Kidney capillary endothelial cell (primary cell): ENCODE results near the gene PROB1.
A peak's percentile ranks its signal among the peaks of the same experiment; 100 is the strongest.
"Not testable (repeated sequence)": the region's sequence is repeated elsewhere in the genome, so short reads cannot be mapped to it uniquely, and the experiment has no call there.

ENCODE experiments used
- DNase-seq: peaks from one replicate; pipeline ENCODE4 v3.0.0-alpha.2; 2018; ENCODE audit warnings: low spot score

PROB1 gene

DNA sequence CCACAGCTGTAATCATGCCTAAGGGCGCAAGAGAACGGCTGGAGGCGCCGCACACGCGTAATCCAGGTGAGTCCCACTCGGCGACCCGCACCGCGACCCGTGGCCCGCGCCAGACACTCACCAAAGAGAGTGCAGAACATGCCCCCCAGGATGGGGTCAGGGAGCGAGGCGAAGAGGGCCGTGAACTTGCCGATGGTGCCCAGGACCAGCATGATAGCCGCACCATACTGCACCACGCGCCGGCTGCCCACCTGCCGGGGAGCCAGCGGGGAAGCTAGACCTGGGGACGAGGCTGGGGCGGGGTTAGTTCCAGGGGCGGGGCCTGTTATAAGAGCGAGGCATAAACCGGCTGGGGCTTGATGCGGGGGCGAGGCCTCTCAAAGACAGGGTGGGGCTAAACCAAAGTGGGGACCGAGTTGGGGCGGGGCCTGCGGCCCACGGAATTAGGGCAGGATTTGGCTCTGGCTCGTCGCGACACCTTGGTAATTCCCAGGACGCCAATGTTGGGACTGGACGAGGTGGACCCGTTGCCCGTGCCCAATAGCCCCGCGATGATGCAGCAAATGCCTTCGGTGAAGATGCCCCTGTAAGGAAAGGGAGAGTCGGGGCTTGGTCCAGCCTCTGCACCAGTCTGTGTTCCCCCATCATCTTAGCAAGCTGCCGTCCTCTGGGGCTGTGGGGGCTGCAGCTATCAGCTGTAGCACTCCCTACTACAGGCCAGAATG lies 16.6 kb downstream of the PROB1 start:
- no peak for DNase-seq

DNA sequence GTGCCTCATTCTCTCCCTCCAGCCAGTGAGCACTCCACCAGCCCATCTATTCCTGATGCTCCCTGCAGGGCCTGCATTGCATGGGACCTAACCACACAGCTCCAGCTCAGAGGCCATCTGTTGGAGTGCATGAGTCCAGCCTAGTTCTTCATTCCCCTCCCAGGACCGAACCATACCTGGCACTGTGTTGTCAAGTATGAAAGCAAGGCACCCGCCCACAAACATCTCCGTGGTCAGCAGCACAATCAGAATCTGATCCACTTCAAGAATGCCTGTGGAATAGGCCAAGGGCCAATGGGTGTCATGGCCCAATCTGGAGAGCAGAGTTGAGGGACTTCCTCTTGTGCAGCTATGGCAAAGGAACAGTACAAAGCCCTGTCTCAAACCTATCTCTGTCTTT lies 17.7 kb downstream of the PROB1 start:
- DNase-seq, result no peak

DNA sequence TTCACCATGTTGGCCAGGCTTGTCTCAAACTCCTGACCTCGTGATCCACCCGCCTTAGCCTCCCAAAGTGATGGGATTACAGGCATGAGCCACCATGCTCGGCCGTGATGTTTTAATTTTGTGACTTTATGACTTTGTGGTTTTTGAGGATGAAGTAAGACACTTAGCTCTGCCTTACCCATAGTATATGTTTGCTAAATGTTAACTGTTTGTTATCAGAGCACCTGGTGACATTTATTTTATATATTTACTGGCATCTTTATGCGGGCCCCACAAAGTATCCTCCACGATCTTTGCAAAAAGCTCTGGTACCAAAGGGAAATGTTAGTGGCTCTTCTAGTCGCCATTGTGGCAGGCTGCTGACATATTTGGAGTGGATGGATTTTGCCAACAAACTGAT lies 18.5 kb downstream of the PROB1 start:
- no peak for DNase-seq

DNA sequence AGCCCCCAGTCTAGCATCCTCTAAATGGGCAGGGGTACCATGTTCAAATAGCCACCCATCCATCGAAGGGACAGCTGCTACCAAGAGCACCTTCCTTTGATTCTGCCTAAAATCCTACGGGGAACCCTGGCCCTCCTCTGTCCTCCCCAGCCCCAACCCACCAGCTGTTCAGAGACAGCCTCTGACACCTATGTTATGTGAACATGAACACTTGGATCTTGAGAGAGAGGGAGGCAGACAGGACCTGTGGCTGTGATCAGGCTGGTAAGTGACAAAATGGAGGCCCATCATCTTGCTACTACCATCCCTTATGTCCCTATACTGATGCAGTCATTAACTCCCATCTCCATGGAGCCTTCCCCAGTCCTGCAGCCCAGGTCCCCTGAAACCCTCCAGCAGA lies 20.0 kb downstream of the PROB1 start:
- no peak for DNase-seq

DNA sequence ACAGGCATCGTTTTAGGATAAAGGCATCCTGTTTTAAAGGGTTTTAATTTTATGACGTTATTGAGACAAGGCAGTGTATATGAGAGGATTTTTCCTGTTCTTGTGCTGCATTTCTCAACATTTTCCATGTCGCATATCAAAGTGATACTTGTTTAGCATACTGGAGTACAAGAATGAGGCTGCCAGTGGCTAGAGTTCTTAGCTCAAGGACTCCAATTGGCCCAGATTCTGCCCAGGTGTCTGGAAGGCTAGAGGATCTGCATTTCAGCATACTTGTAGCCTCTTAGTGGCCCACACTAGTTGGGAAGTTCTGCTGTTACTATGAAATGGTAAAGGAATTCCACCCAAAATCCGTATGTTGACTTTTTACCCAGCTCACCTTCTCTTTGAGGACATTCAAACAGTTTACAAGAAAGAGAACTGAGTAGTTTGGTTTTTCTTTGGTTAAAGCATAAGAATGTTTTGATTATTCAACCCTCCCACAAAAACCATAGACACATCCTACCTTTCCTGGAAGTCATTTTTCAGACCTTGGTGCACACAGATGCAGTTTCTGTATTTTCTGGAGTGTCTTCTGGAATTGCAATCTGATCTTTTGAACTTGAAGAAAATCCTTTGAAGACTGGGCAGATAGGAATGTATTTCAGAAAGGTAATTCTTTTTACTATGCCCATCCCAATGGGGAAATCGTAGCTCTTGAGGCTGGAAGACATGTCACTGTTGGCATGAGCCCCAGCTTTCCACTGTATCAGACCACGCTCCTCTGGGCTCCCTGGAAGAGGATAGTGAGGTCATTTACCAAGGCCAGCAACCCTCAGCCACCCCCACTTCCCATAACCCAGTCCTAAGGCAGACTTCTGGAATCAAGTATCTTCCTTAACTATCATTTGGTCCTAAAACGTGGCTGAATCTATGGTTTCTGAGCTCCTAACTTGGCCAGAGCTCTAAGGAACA lies 23.1 kb downstream of the PROB1 start:
- DNase-seq, result no peak

DNA sequence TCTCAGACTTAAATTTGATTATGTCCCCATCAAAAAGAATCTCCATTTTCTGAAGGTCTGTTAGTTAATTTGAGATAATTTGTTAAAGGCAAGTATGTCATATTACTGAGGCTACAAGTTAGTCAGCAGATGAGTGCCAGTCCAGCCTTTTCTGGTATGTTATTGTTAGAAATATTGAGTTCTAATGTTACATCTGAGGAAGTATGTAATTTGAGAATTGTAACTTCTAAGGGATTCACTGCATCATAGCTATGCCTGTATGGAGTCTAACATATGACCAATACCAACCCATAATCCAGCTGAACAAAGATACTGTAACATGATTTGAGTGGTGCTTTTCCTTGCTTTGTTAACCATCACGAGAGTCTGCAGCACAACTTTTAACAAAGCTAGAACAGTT lies 25.7 kb downstream of the PROB1 start:
- no peak for DNase-seq

DNA sequence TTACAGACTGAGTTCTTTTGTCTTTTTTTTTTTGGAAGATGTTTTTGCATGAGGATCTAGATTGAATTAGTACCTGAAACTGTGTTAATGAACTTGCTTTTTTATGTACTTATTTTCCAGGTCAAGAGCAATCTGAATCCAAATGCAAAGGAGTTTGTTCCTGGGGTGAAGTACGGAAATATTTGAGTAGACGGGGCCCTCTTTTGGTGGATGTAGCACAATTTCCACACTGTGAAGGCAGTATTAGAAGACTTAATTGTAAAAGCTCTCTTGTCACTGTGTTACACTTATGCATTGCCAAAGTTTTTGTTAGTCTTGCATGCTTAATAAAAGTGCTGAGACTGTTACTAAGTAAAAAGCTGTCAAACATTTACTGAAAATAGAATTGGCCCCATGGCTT lies 26.3 kb downstream of the PROB1 start:
- DNase-seq, result no peak

DNA sequence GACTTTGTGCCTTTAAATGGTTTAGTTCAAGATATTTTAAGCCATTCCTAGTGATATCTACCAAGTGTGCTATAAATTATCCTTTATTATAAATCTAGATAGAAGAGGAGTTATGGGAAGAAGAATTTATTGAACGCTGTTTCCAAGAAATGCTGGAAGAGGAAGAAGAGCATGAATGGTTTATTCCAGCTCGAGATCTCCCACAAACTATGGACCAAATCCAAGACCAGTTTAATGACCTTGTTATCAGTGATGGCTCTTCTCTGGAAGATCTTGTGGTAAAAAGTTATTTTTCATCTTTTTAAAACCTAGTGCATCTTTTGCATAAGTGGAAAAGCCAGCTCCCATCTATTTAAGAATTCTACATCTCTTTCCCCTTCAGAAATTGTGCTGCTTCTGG lies 30.4 kb downstream of the PROB1 start:
- DNase-seq, result no peak

DNA sequence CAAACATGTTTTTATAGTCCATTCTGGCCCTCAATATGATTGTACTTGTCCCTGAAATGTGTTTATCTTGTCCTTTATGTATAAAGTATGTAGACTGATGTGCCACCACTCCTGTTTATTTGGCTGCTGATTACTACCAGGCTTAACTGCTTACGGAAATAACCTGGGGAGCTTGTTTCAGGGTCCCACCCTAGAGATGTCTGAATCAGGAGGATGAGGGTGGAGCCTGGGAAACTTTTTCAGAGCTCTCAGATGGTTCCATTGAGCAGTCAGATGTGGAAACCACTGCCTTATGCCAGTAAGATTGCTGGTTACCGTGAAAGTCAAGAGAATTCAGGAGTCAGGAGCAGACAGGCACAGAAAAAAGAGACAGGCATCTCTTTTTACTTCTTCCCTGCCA lies 31.0 kb downstream of the PROB1 start:
- no peak for DNase-seq

DNA sequence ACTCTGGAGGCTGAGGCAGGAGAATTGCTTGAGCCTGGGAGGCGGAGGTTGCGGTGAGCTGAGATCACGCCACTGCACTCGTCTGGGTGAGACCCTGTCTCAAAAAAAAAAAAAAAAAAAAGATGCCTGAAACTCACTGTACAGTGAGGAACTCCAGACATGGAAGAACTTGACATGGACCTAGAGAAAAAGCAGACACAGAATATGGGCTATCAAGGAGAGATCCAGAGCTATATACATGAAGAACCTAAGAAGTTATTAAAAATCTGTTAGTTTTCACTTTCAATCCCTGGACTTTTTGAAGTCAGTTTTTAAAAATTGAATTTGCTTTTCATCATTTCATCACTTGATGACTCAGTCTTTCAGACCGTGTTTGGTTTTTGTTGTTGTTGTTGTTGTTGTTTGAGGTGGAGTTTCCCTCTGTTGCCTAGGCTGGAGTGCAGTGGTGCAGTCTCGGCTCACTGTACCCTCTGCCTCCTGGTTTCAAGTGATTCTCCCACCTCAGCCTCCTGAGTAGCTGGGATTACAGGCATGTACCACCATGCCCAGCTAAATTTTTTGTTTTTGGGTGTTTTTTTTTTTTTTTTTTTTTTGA lies 33.0 kb downstream of the PROB1 start:
- no peak for DNase-seq

DNA sequence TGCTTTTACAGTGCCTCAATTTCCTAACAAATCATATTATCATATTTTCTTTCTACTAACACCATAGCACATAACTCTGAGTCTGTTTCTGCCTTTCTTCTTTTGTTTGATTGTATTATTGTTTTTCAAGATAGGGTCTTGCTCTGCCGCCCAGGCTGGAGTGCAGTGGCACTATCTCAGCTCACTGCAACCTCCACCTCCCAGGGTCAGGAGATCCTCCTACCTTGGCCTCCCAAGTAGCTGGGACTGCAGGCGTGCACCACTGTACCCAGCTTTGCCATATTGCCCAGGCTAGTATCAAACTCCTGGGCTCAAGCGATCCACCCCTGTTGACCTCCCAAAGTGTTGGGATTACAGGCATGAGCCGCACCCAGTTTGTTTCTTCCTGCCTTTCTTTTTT lies 34.5 kb downstream of the PROB1 start:
- DNase-seq, result no peak

DNA sequence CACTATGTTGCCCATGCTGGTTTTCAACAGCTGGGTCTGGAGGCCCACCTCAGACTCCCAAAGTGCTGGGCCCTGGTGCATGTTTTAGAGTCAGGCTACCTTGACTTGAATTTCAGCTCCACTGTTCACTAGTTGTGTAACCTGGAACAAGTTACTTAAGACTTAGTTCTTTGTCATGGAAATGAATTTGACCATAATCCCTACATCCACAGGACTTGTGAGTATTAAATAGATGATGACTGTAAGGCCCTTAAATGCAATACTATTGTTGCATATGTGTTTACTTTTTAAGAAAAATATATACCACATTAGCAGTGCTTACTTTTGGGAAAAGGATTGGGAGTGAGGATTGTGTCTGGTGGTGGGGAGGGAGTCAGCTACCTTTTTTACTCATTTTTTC lies 36.8 kb downstream of the PROB1 start:
- DNase-seq, result no peak

DNA sequence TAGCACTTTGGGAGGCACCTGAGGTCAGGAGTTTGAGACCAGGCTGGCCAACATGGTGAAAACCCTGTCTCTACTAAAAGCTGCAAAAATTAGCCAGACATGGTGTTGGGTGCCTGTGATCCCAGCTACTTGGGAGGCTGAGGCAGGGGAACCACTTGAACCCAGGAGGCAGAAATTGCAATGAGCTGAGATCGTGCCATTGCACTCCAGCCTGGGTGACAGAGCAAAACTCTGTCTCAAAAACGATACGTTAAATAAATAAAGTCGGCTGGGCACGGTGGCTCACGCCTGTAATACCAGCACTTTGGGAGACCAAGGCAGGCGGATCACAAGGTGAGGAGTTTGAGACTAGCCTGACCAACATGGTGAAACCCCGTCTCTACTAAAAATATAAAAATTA lies 39.0 kb downstream of the PROB1 start:
- DNase-seq, result not testable (repeated sequence)

DNA sequence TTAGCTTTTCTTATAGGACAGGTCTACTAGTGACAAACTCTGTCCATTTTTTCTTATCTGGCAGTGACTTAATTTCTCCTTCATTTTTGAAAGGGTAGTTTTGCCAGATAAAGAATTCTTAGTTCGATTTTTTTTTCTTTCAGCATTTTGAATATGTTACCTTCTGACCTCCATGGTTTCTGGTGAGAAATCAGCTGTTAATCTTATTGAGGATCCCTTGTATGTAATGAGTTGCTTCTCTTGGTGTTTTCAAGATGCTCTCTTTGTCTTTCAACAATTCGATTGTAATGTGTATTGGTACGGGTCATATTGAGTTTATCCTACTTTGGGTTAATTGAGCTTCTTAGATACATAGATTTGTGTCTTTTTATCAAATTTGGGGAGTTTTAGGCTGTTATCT lies 40.7 kb downstream of the PROB1 start:
- DNase-seq, result no peak

DNA sequence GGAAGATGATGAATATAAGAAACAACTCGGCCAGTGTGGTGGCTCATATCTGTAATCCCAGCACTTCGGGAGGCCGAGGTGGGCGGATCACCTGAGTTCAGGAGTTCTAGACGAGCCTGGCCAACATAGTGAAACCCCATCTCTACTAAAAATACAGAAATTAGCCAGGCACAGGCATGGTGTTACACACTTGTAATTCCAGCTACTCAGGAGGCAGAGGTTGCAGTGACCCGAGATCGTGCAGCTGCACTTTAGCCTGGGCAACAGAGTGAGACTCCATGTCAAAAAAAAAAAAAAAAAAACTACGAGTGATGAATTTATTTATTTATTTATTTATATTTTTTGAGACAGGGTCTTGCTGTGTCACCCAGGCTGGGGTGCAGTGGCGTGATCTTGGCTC lies 47.0 kb downstream of the PROB1 start:
- not testable (repeated sequence) for DNase-seq

DNA sequence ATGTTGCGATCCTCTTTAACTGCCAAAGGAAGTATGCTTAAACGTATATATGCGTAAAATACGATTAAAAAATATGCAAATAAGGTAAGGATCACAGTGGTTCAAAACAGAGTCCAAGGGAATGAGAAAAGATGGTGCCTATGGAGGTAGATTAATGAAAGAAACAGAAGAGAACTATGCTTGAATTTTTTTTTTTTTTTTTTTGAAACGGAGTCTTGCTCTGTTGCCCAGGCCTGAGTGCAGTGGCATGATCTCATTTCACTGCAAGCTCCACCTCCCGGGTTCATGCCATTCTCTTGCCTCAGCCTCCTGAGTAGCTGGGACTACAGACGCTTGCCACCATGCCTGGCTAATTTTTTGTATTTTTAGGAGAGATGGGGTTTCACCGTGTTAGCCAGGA lies 49.5 kb downstream of the PROB1 start:
- DNase-seq, result not testable (repeated sequence)

DNA sequence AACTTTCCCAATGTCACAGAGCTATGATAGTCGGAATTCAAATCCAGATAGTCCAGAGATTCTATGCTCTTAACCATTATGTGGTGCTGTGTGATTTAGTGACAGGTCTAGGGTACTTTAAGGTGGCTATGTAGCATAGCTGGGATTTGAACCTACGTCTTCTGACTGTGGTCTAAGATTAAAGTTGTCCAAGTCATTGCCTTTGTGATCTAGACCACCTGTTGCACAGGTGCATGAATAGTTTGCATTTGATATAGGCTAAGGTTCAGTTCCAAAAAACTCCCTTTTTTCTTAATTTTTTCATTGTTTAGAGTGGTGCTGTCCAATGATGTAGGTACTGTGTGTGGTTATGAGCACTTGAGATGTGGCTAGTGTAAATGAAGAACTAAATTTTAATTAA lies 50.7 kb downstream of the PROB1 start:
- no peak for DNase-seq

DNA sequence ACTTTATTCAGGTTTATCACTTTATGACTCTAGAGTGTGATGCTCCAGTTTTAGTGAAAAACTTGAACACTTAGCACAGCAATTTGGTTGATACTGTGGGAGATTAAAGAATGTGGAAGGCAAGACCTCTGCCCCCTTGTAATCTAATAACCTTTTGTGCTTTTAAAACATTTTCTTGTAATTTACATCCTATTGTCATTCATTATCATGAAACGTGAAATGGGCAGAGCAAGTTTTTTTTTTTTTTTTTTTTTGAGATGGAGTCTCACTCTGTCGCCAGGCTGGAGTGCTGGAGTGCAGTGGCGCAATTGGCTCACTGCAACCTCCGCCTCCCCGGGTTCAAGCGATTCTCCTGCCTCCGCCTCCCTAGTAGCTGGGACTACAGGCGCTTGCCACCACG lies 51.4 kb downstream of the PROB1 start:
- no peak for DNase-seq

DNA sequence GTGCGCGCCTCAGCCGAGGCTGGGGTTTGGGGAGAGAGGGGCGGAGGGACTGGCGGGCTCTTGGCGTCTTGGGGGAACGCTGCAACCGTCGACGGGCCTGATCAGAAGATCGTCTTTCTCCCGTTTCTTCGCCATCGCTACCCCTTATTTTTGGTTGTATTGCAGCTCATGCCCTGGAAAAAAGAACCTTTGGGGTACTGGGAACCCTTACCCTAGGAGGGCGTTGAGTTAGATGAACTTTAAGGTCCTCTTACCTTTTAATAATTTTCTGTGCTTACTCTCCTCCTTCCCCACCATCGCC lies 52.5 kb downstream of the PROB1 start:
- no peak for DNase-seq

DNA sequence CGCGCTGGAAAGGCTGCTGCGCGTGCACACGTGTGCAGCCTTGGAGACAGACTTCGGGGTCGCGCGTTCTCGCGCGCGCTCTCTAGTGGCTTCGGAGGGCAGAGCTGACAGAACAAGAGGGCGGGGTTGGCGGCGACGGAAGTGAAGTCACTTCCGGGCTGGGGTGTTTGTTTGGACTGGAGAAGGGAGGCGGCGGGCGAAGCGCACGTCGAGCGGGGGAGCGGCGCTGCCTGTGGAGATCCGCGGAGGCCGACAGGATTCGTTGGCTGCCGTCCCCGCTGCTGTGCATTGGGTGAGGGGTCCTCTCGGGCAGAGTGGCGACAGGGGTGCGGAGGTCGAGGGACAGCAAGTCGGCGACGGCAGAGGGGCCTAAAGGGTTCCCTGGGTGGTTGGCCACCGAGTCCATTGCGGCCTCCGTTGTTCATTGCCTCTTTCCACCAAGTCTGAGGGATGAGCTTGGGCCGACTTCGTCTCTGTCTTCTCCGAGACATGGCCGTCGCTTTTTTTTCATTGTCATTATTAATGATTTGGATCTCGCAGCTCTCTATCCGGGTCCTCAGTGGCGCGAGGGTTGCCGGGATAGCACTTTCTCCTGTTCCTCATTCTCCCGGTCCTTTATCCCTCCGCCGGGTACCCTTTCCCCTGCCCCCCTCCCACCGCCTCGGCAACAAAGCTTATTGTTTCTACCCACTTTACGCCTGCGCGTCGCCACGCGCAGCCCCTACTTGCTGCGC lies 53.0 kb downstream of the PROB1 start, which contains the start of gene PAIP2:
PAIP2 (plus strand) TSS at position 166 of the 734 bp plus-strand sequence. CDS start 21,931 bp downstream, outside the sequence.
- DNase-seq, result peak; percentile 98

DNA sequence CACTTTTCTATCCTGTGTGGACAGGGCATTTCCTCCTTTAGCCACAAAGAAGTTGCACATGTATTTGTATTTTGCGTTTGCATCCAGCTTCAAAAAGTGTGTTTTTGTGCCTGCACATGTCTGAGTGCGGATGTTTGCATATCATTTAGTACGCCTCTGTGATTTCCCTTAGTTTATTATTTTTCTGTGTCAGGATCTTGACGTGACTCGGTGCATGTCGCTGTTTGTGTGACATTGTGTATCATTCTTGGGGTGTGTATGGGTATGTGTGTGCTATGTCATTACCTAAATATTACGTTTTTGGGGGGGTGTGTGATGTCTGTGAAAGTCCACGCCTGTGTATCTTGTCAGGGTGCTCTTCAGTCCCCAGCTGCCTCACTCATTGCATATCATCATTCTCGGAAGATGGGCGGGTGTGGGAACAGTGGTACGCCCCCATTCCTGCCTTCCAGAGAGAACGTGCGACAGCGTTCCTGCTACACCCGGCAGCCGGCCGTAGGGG lies 53.7 kb downstream of the PROB1 start:
- no peak for DNase-seq
